HG03103 (cell line): Measurements from ENCODE around the gene WAC.
"Not testable (repeated sequence)": the region's sequence is repeated elsewhere in the genome, so short reads cannot be mapped to it uniquely, and the experiment has no call there.

ENCODE experiments used
- ATAC-seq: cut with Tn5 transposase; IDR thresholded peaks from one replicate; pipeline ENCODE4 v1.9.1; 2021; ENCODE audit warnings: low read depth; ENCODE audit not compliant: unreplicated experiment

Gene WAC

GRCh38 chr10:28604567-28605536 lies 71.9 kb downstream of the WAC start:
- no peak for ATAC-seq

- ATAC-seq: no peak
Measured at GRCh38 chr10:28606568-28606967, 73.7 kb downstream of the WAC start.

- ATAC-seq: not testable (repeated sequence)
Measured at GRCh38 chr10:28609636-28610035, 76.7 kb downstream of the WAC start.

GRCh38 chr10:28612877-28613276 lies 80.0 kb downstream of the WAC start:
- no peak for ATAC-seq

- ATAC-seq: no peak
Measured at GRCh38 chr10:28616514-28616913, 83.6 kb downstream of the WAC start.

- no peak for ATAC-seq
Measured at GRCh38 chr10:28619455-28619854, 86.5 kb downstream of the WAC start.

GRCh38 chr10:28620251-28620650 lies 87.3 kb downstream of the WAC start:
- ATAC-seq: no peak

GRCh38 chr10:28623483-28623882 lies 90.6 kb downstream of the WAC start:
- no peak for ATAC-seq

- no peak for ATAC-seq
Measured at GRCh38 chr10:28624351-28624750, 91.4 kb downstream of the WAC start.

GRCh38 chr10:28627102-28627501 lies 94.2 kb downstream of the WAC start:
- ATAC-seq: no peak

GRCh38 chr10:28628184-28628893 lies 95.4 kb downstream of the WAC start:
- peak; percentile 69 for ATAC-seq

- no peak for ATAC-seq
Measured at GRCh38 chr10:28631896-28632583, 99.1 kb downstream of the WAC start.

GRCh38 chr10:28632584-28632945 lies 99.6 kb downstream of the WAC start:
- ATAC-seq: no peak

- ATAC-seq: no peak
Measured at GRCh38 chr10:28633750-28634149, 100.8 kb downstream of the WAC start.

- no peak for ATAC-seq
Measured at GRCh38 chr10:28637346-28637745, 104.4 kb downstream of the WAC start.

- ATAC-seq: no peak
Measured at GRCh38 chr10:28638392-28638791, 105.5 kb downstream of the WAC start.

- ATAC-seq: no peak
Measured at GRCh38 chr10:28640551-28640950, 107.6 kb downstream of the WAC start.

- no peak for ATAC-seq
Measured at GRCh38 chr10:28644647-28645046, 111.7 kb downstream of the WAC start.

GRCh38 chr10:28652106-28652505 lies 119.2 kb downstream of the WAC start:
- no peak for ATAC-seq

GRCh38 chr10:28652703-28653102 lies 119.8 kb downstream of the WAC start:
- no peak for ATAC-seq

- not testable (repeated sequence) for ATAC-seq
Measured at GRCh38 chr10:28658824-28659223, 125.9 kb downstream of the WAC start.
